Tibial nerve (tissue), 4 donors: ENCODE data around the gene IMPG2.
"Not testable (repeated sequence)": the region's sequence is repeated elsewhere in the genome, so short reads cannot be mapped to it uniquely, and the experiment has no call there.

Experiments
- CTCF ChIP-seq, 5 experiments: fragments of 200-600 bp in 3 of 5; fragments of 450-650 bp in 2 of 5; sonication (generic) in 3 of 5; IDR thresholded peaks; one replicate each; pipeline ENCODE4 v1.5.1; 2016 to 2019; ENCODE audit warnings: antibody characterized with exemption in 5 of 5, mild to moderate bottlenecking in 3 of 5, moderate library complexity in 2 of 5
- EP300 ChIP-seq, 2 donors: sonication (generic); formaldehyde crosslinking; IDR thresholded peaks; one replicate each; pipeline ENCODE4 v1.6.1; 2017; ENCODE audit warnings: antibody characterized with exemption in 2 of 2, mild to moderate bottlenecking in 1 of 2
- POLR2A ChIP-seq, 2 donors: fragments of 450-650 bp; IDR thresholded peaks; one replicate each; pipeline ENCODE4 v1.6.1; 2017; ENCODE audit warnings: antibody characterized with exemption in 2 of 2, mild to moderate bottlenecking in 2 of 2, moderate library complexity in 2 of 2

GRCh38 chr3:101308147-101308772 lies 12.1 kb downstream of the IMPG2 start:
- TF ChIP-seq CTCF, POLR2A, EP300 (IDR thresholded peaks at IDR 0.05): not testable (repeated sequence)
